CD4-positive, alpha-beta T cell treated with Interferon alpha-2 for 1 hour (primary cell): Measurements from ENCODE around the gene CD6.
A peak's percentile ranks its signal among the peaks of the same experiment; 100 is the strongest.

ENCODE experiments used
- DNase-seq, 2 donors: peaks; one replicate each; pipeline ENCODE4 v3.0.0-alpha.2; 2020 to 2022

Gene CD6, protein sequence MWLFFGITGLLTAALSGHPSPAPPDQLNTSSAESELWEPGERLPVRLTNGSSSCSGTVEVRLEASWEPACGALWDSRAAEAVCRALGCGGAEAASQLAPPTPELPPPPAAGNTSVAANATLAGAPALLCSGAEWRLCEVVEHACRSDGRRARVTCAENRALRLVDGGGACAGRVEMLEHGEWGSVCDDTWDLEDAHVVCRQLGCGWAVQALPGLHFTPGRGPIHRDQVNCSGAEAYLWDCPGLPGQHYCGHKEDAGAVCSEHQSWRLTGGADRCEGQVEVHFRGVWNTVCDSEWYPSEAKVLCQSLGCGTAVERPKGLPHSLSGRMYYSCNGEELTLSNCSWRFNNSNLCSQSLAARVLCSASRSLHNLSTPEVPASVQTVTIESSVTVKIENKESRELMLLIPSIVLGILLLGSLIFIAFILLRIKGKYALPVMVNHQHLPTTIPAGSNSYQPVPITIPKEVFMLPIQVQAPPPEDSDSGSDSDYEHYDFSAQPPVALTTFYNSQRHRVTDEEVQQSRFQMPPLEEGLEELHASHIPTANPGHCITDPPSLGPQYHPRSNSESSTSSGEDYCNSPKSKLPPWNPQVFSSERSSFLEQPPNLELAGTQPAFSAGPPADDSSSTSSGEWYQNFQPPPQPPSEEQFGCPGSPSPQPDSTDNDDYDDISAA

DNA sequence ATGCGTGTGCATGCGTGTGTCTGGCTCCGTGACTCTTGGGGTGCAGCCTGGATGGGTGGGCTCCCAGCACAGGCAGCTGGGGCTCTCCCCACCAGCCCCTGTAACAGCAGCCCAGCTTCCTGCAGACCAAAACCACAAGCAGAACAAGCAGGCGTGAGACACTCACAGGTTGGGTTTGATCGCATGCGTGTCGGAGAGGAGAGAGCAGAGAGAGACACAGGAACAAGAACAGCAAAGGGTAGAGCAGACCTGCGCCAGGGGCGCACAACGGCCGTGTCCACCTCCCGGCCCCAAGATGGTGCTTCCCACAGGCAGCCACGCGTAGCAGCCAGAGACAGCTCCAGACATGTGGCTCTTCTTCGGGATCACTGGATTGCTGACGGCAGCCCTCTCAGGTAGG is at the start of gene CD6:
TSS of gene CD6 (plus strand) at position 161 of the 400 bp plus-strand sequence. CDS start at position 347, 186 bp downstream.
- peak; percentile 65 to 74 for DNase-seq

DNA sequence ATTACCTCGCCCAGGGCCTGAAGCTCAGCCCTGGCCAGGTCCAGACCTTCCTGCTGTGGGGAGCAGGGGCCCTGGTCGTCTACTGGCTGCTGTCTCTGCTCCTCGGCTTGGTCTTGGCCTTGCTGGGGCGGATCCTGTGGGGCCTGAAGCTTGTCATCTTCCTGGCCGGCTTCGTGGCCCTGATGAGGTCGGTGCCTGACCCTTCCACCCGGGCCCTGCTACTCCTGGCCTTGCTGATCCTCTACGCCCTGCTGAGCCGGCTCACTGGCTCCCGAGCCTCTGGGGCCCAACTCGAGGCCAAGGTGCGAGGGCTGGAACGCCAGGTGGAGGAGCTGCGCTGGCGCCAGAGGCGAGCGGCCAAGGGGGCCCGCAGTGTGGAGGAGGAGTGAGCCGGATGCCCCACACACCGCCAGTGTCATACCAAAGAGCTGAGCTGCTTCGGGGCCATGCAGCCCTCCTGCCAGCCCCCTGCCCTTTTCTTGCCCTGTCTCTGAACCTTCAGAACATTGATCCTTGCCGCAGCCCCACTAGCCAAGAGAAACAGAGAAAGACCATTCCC is 49.6 kb upstream of the CD6 start:
- no peak for DNase-seq

DNA sequence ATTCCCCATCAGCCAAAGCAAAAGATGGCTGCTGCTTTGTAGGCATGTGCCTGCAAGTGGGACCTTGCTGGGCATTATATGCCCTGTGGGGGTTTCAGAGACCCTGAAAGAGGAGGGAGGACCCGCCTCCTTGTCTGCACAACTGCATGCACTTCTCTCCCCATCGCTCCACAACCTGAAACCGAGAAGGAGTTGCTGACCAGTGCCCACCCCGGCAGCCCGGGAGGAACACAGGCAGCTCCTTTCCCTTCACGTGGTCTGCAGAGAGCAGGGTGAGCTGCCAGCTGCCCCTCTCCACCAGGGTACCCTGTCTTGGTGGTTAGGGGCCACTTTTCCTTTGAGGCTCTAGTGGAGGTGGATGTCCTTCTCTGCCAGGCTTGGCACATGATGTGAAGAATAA is 48.6 kb upstream of the CD6 start:
- no peak for DNase-seq

- no peak for DNase-seq
These were observed 48.2 kb upstream of the CD6 start for GRCh38 chr11:60923326-60923725.

- no peak for DNase-seq
These were observed 47.7 kb upstream of the CD6 start for GRCh38 chr11:60923800-60924109.

GRCh38 chr11:60924110-60924905 is 47.2 kb upstream of the CD6 start, which contains the start of gene TMEM132A:
TSS of gene TMEM132A (plus strand) at chr11:60924460. CDS start at chr11:60924634, 174 bp downstream.
- DNase-seq = no peak

DNA sequence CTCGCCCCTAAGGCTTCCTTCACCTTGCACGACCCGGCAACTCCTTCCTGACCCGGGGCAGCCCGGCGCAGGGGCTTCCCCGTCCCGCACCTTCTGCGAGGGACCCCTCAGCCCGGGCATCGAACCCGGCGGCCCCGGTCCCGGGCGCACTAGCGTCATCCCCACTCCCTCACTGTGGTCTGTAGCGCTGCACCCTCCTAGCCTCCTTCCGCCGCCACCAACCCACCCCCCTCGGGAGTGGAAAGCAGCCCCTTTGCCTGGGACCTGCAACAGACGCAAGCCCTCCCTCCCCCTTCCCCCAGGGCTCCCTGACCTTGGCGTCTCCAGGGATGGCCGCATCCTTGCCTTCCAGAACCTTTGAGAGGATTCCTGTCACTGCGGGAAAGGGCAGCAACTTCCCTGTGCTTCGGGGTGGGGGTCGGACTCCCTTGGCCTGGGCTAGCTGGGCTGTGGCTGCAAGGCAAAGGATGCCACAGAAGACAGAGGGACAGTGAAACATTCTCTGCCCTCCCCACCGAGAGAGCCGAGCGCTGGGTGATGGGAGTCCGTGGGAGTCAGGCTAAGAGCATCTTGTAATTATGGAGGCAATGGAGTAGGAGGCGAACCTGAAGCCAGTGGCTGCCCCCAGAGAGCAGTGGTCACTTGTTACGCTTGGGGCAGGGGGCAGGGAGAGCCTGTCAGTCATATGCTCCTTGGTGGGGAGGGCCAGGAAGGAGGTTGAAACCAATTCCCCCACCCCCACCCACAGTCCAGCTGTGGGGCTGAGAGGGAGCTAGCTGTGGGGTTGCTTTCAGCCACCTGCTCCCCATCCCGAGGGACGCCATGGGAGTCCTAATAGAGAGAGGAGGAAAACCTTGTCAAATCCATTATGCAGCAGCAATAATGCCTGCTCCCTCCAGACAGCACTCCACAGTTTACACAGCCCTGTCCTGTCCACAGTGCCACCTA is 46.3 kb upstream of the CD6 start:
- no peak for DNase-seq

- DNase-seq = no peak
These were observed 45.6 kb upstream of the CD6 start for GRCh38 chr11:60925868-60926267.

GRCh38 chr11:60926500-60926899 is 45.0 kb upstream of the CD6 start:
- no peak for DNase-seq

- no peak for DNase-seq
These were observed 44.4 kb upstream of the CD6 start for GRCh38 chr11:60927061-60927592.

- DNase-seq = no peak
These were observed 43.9 kb upstream of the CD6 start for GRCh38 chr11:60927600-60927999.

- no peak for DNase-seq
These were observed 42.9 kb upstream of the CD6 start for GRCh38 chr11:60928563-60929001.

GRCh38 chr11:60929764-60930163 is 41.7 kb upstream of the CD6 start:
- no peak for DNase-seq

DNA sequence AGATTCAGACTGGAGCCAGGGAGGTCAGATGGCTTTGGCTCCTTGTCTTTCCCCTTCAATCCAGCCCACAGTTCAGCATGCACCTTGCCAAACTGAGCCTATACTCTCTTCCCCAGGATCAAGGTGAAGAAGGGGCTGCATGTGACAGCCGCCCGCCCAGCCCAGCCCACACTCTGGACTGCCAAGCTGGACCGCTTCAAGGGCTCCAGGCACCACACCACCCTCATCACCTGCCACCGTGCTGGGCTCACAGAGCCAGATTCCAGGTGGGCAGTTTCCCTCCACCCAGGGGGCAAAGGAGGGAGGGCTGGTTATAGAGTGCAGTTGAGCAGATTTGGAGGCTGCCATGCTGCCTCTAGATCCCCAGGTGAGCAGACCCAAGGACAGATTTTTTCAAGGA is 41.1 kb upstream of the CD6 start:
- no peak for DNase-seq

DNA sequence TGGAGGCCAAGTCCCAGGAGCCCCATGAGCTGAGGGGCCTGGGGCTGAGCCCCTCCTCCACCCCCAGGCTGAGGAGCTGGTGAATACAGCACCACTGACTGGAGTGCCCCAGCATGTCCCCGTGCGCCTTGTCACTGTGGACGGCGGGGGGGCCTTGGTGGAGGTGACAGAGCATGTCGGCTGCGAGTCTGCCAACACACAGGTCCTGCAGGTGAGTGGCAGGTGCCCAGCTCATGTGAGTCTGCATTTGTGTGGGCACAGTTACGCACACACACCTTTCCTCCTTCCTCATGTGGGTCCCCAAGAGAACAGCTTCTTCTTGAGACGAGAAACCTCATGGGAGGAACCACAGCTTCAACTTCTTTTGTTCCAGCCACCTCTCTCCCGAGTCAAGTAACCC is 39.6 kb upstream of the CD6 start:
- DNase-seq = peak in 1 of 2 donors; percentile 61

GRCh38 chr11:60932605-60933356 is 38.7 kb upstream of the CD6 start:
- DNase-seq = no peak

- no peak for DNase-seq
These were observed 37.9 kb upstream of the CD6 start for GRCh38 chr11:60933416-60934123.

DNA sequence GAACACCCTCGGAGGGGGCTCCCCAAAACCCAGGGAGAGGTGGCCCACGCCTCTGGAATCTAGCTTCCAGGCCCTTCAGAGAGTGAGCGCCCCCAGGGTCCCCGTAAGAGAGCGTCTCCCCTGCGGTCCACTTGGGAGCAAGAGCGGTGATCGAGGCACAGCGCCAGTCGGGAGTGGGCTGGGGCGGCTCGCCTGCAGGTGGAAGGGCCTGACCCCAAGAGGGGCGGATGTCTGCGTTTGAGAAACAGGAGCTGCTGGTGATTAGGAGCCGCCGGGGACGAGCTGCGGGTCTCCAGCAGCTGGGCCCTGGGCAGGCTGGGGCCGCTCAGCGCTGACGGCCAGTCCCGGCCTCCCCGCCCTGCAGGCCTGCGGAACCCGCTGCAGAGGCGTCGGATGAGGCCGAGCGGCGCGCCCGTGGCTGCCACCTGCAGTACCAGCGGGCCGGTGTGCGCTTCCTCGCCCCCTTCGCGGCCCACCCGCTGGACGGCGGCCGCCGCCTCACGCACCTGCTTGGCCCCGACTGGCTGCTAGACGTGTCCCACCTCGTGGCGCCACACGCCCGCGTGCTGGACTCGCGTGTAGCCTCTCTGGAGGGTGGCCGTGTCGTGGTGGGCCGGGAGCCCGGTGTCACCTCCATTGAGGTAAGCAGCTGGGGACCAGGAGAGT is 37.2 kb upstream of the CD6 start:
- DNase-seq = no peak

DNA sequence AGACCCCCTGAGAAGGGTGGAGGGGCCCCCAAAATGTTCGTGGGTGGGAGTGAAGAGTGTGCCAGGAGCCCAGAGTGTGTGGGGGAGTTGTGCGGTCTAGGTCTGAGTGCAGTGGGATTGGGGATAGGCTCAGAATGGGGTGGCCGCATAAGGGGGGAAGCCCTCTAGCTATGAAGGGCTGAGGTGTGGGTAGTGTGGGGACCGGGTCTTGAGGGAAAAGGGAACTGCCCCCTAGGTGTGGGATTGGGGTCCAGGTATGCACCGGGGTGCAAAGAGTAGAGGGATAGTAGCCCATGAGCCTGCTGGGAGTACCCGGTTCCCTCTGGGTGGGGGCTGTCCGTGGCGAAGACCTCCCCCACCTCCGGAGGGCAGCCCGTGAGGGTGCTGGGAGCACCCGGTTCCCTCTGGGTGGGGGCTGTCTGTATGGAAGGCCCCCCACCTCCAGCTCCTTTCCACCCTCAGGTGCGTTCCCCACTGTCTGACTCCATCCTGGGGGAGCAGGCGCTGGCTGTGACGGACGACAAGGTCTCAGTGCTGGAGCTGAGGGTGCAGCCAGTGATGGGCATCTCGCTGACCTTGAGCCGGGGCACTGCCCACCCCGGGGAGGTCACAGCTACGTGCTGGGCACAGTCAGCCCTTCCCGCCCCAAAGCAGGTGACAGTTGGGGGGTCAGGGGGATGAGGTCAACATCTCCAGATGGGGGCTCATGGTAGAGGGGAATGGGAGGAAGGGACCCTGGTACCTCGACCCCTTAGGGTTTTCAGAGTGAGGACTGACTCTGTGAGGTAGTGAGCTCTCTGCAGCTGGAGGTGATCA is 36.5 kb upstream of the CD6 start:
- no peak for DNase-seq
